HG03571 (cell line): ENCODE results near the gene SCAMP5.

ENCODE experiments used
- ATAC-seq: cut with Tn5 transposase; IDR thresholded peaks from one replicate; pipeline ENCODE4 v1.9.1; 2021; ENCODE audit not compliant: unreplicated experiment

The SCAMP5 gene

GRCh38 chr15:75044258-75044878, 49.0 kb downstream of the SCAMP5 start:
- no peak for ATAC-seq

DNA sequence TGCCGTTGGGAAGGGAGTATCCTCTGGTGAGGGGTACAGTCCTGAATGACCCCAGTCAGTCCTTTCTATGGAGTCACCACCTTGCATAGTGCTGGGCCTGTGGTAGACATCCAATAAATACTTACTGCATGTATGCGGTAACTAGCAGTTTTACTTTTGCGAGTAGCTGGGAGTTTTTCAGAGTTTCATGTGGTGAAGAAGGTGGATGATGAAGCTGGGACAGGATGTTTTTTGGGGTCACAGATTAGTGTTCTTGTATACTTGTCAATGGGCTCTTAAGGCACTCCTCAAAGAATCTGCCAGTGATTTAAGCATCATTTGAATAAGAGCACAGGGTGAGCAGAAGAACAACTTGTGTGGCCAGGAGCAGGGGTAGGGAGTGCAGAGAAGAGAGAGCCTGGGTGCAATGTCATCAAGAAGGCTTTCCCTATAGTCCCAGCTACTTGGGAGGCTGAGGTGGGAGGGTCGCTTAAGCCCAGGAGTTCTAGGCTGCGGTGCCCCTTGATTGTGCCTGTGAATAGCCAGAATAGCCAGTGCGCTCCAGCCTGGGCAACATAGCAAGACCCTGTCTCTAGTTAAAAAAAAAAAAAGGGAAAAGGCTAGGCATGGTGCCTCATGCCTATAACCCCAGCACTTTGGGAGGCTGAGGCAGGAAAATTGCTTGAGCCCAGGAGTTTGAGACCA, 50.1 kb downstream of the SCAMP5 start:
- no peak for ATAC-seq

GRCh38 chr15:75048394-75048793, 53.0 kb downstream of the SCAMP5 start:
- no peak for ATAC-seq

DNA sequence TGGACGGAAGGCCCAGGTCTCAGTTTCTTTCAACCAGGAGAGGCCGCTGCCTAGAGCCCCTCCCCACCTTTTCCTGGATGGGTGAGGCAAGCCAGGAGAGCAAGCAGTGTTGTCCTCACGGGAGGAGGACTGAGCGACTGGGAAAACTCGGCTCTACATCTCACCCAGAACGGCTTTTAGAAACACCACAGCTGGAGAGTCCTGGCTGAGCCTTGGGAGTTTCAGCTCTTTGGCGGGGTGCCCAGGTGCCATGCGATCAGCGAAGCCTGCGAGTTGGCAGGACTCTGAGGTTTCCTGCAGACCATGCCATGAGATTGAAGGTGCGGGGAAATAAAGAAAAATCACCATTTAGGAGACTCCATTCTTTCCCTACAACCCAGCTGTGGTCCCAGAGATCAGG, 54.0 kb downstream of the SCAMP5 start:
- no peak for ATAC-seq

GRCh38 chr15:75050283-75050682, 54.9 kb downstream of the SCAMP5 start:
- no peak for ATAC-seq

DNA sequence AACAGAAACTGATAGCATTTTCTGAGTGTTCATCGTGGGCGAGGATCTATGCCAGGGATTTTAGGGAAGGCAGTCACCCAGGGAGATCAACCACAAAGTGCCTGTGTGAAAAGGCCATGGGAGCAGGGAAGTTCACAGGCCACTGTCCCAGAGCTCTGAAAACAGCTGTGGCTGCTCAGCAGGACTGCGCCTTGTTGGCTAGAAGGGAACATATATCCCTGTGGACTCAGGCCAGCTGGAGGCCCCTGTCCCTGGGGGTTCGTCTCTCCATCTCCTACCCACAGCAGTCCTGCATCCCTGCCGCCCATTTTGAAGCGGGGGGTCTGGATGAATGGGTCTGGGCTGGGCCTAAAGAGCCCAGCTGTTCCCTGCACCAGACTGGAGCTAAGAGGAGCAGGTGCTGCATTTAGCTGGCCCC, 55.8 kb downstream of the SCAMP5 start:
- ATAC-seq, result no peak

DNA sequence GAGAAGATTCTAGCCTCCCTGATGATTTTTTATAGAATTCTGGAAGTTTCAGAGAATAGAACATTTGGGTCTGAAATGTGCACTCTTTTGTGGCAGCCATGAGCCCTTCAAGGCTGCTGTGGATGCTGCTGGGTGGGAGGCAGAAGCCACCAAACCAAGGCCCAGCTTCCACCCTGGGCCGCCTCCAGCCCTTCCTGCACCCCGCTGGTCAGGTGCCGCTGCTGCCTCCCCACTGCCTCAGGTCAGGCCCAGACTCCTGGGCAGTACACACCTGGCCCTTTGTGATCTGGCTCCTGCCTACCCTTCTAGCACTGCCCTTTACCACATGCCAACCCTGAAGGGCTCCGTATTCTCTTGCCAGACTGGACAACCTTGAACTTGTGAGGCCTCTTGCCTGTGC, 56.3 kb downstream of the SCAMP5 start:
- no peak for ATAC-seq

GRCh38 chr15:75052972-75053747, 57.8 kb downstream of the SCAMP5 start:
- ATAC-seq, result no peak

DNA sequence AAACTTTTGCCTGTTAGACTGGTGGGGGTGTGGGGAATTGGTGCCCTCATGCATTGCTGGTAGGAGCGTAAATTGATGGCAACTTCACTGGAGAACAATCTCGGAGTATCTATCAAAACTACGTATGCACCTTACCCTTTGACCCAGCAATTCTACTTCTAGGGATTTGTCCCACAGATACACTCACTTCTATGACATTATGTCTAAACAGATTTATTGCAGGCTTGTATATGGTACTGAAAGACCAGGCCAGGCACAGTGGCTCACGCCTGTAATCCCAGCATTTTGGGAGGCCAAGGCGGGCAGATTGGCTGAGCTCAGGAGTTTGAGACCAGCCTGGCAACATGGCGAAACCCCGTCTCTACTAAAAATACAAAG, 58.4 kb downstream of the SCAMP5 start:
- ATAC-seq, result no peak

GRCh38 chr15:75054172-75054897, 59.0 kb downstream of the SCAMP5 start:
- no peak for ATAC-seq

- no peak for ATAC-seq
Observed at GRCh38 chr15:75056036-75056435, 60.7 kb downstream of the SCAMP5 start.

- no peak for ATAC-seq
Observed at GRCh38 chr15:75058127-75058905, 63.0 kb downstream of the SCAMP5 start.

DNA sequence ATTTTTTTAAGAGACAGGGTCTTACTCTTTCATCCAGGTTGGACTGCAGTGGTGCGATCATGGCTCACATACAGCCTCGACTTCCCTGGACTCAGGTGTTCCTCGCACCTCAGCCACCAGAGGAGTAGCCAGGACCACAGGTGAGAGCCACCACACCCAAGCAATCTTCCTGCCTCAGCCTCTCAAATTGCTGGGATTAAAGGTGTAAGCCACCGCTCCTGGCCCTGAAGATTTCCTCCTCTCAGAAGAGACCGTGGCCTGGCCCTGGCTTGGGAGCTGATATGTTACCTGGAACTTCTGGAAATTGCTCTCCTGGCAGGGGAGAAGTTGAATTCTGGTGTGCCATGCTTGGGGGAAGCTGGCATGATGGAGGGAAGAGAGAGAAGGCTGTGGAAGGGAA, 64.2 kb downstream of the SCAMP5 start:
- ATAC-seq, result no peak

GRCh38 chr15:75061272-75061671, 65.9 kb downstream of the SCAMP5 start:
- no peak for ATAC-seq

DNA sequence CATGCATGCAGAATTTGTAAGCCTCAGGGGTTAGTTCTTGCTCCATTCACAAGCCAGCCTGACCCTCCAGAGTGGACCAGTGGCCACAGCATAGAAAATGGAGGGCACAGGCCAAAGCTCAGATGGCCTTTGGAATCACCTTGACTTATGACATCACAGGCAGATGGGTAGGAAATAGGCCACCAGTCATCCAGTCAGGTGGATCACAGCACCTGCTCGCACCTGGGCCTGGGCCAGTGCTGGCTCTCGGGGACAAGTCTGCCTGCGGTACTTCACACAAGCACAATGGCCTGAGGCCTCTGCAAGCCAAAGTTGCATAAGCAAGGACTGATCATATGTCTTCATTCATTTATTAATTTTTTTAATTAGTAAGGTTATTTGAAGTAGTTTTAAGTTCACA, 67.3 kb downstream of the SCAMP5 start:
- ATAC-seq, result no peak

GRCh38 chr15:75063338-75063737, 68.0 kb downstream of the SCAMP5 start:
- no peak for ATAC-seq

DNA sequence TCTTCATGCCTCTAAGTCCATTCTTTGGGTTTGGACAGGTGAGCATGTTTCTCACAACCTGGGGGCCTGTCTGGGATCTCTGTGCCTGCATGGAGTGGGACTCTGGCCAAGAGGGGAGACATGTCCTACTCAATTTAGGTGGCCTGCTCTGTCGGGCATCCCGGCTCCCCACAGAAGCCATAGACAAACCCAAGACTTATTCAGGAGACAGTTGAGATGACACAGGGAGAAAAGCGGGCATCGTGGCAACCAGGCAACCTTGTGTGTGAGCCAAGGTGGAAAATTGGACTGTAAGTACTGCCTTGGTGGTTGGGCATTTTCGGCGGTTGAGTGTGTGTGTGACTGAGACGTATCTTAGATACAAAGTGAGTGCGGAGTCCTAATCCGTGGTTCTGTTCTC, 68.5 kb downstream of the SCAMP5 start:
- ATAC-seq, result no peak

DNA sequence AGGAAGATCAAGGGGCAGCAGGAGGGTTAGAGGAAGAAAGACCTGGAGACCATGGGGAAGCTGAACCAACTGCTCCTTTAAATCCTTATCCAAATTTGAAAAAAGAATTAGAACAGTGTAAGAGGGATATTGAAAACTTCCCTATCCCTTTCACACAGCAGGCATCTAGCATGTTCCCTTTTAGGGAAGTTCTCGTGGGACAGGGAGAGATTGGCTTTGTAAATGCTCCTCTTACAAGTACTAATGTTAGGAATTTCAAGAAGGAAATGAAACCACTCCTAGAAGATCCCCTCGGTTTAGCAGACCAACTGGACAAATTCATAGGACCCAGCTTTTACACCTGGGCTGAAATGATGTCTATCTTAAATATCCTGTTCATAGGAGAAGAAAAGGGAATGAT, 69.5 kb downstream of the SCAMP5 start:
- ATAC-seq, result no peak

GRCh38 chr15:75065467-75065850, 70.1 kb downstream of the SCAMP5 start:
- ATAC-seq, result no peak

DNA sequence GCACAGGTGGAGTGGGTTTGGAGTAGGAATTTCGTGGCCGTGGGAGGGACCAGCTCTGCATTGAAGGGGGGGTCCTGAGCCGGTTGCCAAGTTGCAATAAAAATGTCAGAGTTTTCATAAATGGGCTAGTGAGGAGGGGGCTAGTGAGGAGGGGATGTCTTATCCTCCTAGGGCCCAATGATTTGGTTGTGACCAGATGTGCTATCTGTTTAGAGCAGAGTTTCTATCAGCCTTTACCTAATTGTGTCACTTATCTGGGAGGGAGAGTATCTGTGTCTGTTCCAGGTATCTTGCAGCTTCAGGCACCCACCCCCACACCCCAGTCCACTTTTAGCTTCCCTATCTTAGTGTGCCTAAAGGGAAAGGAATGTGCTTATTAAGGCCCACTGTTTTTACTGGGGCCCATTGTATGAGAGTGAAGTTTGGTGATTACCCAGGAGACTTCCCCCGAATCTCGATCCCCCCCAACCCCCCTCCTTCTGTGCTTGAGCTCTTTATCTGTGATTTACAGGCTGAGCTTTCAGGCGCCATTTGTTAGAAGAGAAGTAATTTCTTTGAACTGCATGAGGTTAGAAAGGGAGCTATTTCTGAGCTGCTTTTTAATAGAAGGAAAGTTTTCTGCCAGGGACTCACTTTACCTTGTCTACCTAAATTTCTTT, 70.6 kb downstream of the SCAMP5 start:
- ATAC-seq, result no peak
